PFSK-1 (cell line): ENCODE results near the gene OR6X1.

Experiments used
- FOXP2 ChIP-seq: optimal IDR thresholded peaks from 2 replicates; pipeline ENCODE3; 2011; ENCODE audit warnings: borderline replicate concordance, control low read depth, inconsistent platforms; ENCODE audit not compliant: insufficient read depth; ENCODE audit errors: extremely low read length, extremely low read depth
- POLR2AphosphoS5 ChIP-seq: IDR thresholded peaks from 2 replicates; pipeline ENCODE4 v1.6.1; 2012; ENCODE audit warnings: low read depth, mild to moderate bottlenecking, control low read depth, low read length, moderate library complexity
- SIN3A ChIP-seq: IDR thresholded peaks from 2 replicates; pipeline ENCODE4 v1.6.1; 2012; ENCODE audit warnings: mild to moderate bottlenecking, low read length, moderate library complexity, borderline replicate concordance; ENCODE audit not compliant: insufficient read depth
- TAF1 ChIP-seq: IDR thresholded peaks from 2 replicates; pipeline ENCODE4 v1.6.1; 2012; ENCODE audit warnings: low read length, control low read depth, borderline replicate concordance; ENCODE audit not compliant: insufficient read depth
- TF ChIP-seq, protein P1 (sequence below), 2 experiments: IDR thresholded peaks; 2 replicates each; pipeline versions ENCODE4 v1.6.1 to v1.8.0; 2011 to 2012; ENCODE audit warnings: low read depth in 2 of 2, low read length in 2 of 2, control low read depth in 1 of 2, inconsistent platforms in 1 of 2, mild to moderate bottlenecking in 1 of 2, moderate library complexity in 1 of 2; ENCODE audit not compliant: insufficient read depth in 1 of 2

OR6X1 gene

GRCh38 chr11:123718469-123718868, 35.8 kb downstream of the OR6X1 start:
- TF ChIP-seq FOXP2 (no peak), TAF1 (no peak), POLR2AphosphoS5 (no peak)
- TF ChIP-seq, protein P1, sequence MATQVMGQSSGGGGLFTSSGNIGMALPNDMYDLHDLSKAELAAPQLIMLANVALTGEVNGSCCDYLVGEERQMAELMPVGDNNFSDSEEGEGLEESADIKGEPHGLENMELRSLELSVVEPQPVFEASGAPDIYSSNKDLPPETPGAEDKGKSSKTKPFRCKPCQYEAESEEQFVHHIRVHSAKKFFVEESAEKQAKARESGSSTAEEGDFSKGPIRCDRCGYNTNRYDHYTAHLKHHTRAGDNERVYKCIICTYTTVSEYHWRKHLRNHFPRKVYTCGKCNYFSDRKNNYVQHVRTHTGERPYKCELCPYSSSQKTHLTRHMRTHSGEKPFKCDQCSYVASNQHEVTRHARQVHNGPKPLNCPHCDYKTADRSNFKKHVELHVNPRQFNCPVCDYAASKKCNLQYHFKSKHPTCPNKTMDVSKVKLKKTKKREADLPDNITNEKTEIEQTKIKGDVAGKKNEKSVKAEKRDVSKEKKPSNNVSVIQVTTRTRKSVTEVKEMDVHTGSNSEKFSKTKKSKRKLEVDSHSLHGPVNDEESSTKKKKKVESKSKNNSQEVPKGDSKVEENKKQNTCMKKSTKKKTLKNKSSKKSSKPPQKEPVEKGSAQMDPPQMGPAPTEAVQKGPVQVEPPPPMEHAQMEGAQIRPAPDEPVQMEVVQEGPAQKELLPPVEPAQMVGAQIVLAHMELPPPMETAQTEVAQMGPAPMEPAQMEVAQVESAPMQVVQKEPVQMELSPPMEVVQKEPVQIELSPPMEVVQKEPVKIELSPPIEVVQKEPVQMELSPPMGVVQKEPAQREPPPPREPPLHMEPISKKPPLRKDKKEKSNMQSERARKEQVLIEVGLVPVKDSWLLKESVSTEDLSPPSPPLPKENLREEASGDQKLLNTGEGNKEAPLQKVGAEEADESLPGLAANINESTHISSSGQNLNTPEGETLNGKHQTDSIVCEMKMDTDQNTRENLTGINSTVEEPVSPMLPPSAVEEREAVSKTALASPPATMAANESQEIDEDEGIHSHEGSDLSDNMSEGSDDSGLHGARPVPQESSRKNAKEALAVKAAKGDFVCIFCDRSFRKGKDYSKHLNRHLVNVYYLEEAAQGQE (IDR thresholded peaks at IDR 0.05; ENCODE audit: insufficient read depth in 1 of 2, low read depth in 2 of 2, low read length in 2 of 2) = no peak

GRCh38 chr11:123718063-123718462, 36.3 kb downstream of the OR6X1 start:
- no peak for TF ChIP-seq SIN3A
- no peak for TF ChIP-seq TAF1
- TF ChIP-seq POLR2AphosphoS5 = no peak

- TF ChIP-seq FOXP2 = no peak
- TF ChIP-seq, protein P1 (IDR thresholded peaks at IDR 0.05; ENCODE audit: insufficient read depth in 1 of 2, low read depth in 2 of 2, low read length in 2 of 2) = no peak
Measured at GRCh38 chr11:123707606-123708205, 46.6 kb downstream of the OR6X1 start.

GRCh38 chr11:123707206-123707605, 47.1 kb downstream of the OR6X1 start:
- TF ChIP-seq TAF1 (no peak), POLR2AphosphoS5 (no peak), SIN3A (no peak), FOXP2 (no peak)
- TF ChIP-seq, protein P1 (IDR thresholded peaks at IDR 0.05; ENCODE audit: insufficient read depth in 1 of 2, low read depth in 2 of 2, low read length in 2 of 2) = no peak

DNA sequence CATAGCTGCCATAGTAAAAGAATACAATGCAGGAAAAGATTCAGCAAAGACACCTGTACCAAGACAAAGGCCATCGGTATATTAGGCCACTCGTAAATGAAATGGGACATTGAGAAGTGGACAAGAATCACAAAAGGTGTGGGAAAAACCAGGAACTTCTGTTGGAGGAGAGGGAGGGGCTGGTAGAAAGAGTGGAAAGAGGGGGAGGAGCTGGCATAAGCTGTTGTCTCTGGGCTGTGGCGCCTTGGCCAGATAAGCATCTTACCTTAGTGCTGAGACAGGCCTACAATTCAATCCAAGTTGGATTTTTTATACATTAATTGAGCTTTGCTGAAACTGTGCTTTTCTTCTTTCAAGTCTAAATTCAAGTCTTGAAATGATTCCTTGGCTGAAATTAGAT, 50.0 kb downstream of the OR6X1 start:
- no peak for TF ChIP-seq SIN3A
